Measurements from ENCODE around the gene B4GALNT1.

GRCh38 chr12:57604992-57605810, 27.8 kb downstream of the B4GALNT1 start:
- TF ChIP-seq, protein P1, sequence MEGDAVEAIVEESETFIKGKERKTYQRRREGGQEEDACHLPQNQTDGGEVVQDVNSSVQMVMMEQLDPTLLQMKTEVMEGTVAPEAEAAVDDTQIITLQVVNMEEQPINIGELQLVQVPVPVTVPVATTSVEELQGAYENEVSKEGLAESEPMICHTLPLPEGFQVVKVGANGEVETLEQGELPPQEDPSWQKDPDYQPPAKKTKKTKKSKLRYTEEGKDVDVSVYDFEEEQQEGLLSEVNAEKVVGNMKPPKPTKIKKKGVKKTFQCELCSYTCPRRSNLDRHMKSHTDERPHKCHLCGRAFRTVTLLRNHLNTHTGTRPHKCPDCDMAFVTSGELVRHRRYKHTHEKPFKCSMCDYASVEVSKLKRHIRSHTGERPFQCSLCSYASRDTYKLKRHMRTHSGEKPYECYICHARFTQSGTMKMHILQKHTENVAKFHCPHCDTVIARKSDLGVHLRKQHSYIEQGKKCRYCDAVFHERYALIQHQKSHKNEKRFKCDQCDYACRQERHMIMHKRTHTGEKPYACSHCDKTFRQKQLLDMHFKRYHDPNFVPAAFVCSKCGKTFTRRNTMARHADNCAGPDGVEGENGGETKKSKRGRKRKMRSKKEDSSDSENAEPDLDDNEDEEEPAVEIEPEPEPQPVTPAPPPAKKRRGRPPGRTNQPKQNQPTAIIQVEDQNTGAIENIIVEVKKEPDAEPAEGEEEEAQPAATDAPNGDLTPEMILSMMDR (conservative IDR thresholded peaks at IDR 0.05; ENCODE audit: low read length), result no peak
- no peak for TF ChIP-seq EZH2phosphoT487 (IDR thresholded peaks at IDR 0.05; ENCODE audit: borderline replicate concordance, low read depth, low read length)
